Left ventricle myocardium inferior (tissue), 1 donor: ENCODE data around the gene CYP1A2. TPM values are rescaled to one million over a fixed set of nuclear protein-coding genes. Genes with fewer than 3 reads are reported as not detected.

ENCODE experiments used
- DNase-seq: peaks from one replicate; pipeline ENCODE4 v3.0.0-alpha.2; 2020
- H3K27ac ChIP-seq: fragments of 200-600 bp; replicated peaks from 2 replicates; pipeline ENCODE4 v1.8.0; 2021
- H3K27me3 ChIP-seq: fragments of 200-600 bp; 2 replicates; pipeline ENCODE4 v1.8.0; 2021; ENCODE audit warnings: low read depth
- H3K36me3 ChIP-seq: fragments of 200-600 bp; 2 replicates; pipeline ENCODE4 v1.8.0; 2021
- H3K4me1 ChIP-seq: fragments of 200-600 bp; 2 replicates; pipeline ENCODE4 v1.8.0; 2021
- H3K4me3 ChIP-seq: fragments of 200-600 bp; 2 replicates; pipeline ENCODE4 v1.8.0; 2021; ENCODE audit warnings: mild to moderate bottlenecking, moderate library complexity
- H3K9me3 ChIP-seq: fragments of 200-600 bp; replicated peaks from 2 replicates; pipeline ENCODE4 v1.8.0; 2021
- intact Hi-C: fragments of 100-400 bp; cut with micrococcal nuclease; formaldehyde crosslinking; loops from one replicate; pipeline ENCODE4 v1.11.0; 2022
- long read RNA-seq: library from polyadenylated mRNA; unstranded; transcript quantifications from one replicate; pipeline ENCODE4 v2.0.0, GENCODE V29; 2021
- total RNA-seq: library from RNA; stranded (reverse); fragmentation: NEBNext Ultra II Directional; extraction: Animal tissue kit (Norgen Biotek cat#: 25700); gene quantifications from one replicate; pipeline ENCODE4 v1.2.1, GENCODE V29; 2021
- TF ChIP-seq, protein P1 (sequence below): fragments of 200-600 bp; IDR thresholded peaks from 2 replicates; pipeline ENCODE4 v1.8.0; 2021; ENCODE audit warnings: antibody characterized with exemption, mild to moderate bottlenecking, borderline replicate concordance
- donor health status: DM: no; HTN: yes; CAD: no; lungs with severe emphysema.

Gene CYP1A2, protein sequence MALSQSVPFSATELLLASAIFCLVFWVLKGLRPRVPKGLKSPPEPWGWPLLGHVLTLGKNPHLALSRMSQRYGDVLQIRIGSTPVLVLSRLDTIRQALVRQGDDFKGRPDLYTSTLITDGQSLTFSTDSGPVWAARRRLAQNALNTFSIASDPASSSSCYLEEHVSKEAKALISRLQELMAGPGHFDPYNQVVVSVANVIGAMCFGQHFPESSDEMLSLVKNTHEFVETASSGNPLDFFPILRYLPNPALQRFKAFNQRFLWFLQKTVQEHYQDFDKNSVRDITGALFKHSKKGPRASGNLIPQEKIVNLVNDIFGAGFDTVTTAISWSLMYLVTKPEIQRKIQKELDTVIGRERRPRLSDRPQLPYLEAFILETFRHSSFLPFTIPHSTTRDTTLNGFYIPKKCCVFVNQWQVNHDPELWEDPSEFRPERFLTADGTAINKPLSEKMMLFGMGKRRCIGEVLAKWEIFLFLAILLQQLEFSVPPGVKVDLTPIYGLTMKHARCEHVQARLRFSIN
- total RNA-seq: not detected
- long read RNA-seq: 0 reads

- no peaks in the 10 kb centered on the region for H3K9me3 ChIP-seq
- no peak within 1 kb of the TSS for H3K4me3 ChIP-seq
- DNase-seq: no peak
- H3K4me1 ChIP-seq: no peaks in the 10 kb centered on the region
- TF ChIP-seq, protein P1, sequence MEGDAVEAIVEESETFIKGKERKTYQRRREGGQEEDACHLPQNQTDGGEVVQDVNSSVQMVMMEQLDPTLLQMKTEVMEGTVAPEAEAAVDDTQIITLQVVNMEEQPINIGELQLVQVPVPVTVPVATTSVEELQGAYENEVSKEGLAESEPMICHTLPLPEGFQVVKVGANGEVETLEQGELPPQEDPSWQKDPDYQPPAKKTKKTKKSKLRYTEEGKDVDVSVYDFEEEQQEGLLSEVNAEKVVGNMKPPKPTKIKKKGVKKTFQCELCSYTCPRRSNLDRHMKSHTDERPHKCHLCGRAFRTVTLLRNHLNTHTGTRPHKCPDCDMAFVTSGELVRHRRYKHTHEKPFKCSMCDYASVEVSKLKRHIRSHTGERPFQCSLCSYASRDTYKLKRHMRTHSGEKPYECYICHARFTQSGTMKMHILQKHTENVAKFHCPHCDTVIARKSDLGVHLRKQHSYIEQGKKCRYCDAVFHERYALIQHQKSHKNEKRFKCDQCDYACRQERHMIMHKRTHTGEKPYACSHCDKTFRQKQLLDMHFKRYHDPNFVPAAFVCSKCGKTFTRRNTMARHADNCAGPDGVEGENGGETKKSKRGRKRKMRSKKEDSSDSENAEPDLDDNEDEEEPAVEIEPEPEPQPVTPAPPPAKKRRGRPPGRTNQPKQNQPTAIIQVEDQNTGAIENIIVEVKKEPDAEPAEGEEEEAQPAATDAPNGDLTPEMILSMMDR: no peak
- intact Hi-C loops: no loop called here
- H3K27ac ChIP-seq: no peak within 1 kb of the TSS
- no peaks in the 10 kb centered on the region for H3K27me3 ChIP-seq
- no peaks in the 10 kb centered on the region for H3K36me3 ChIP-seq
These were observed at the start of gene CYP1A2 for GRCh38 chr15:74748322-74748946. Gene CYP1A2, plus strand, starts transcription at chr15:74748845. Its CDS starts 894 bp downstream, at chr15:74749739.

- Histone ChIP-seq H3K27me3 (no peaks in the 10 kb centered on the region), H3K36me3 (no peaks in the 10 kb centered on the region), H3K9me3 (no peaks in the 10 kb centered on the region), H3K4me3 (no peak overlapping the region), H3K27ac (no peak overlapping the region), H3K4me1 (no peaks in the 10 kb centered on the region)
- no peak for DNase-seq
- TF ChIP-seq, protein P1: no peak
- intact Hi-C loops: no loop called here
These were observed 39.6 kb upstream of the CYP1A2 start for GRCh38 chr15:74709011-74709410.

DNA sequence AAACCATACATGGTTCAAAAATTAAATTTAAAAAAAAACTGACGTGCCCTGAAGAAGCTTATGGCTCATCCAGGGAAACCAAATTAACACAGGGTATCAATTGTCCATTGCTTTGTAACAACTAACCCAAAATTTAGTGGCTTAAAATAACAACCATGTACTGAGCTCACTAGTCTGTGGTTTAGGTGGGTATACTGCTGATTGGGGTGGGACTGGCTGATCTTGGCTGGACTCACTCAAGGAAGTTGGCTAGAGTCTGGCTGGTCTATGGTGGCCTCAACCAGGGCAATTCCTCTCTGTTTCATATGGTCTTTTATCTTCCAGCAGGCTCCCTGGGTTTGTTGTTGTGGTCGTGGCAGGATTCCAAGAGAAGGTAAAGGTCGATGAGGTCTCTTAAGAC lies 38.8 kb upstream of the CYP1A2 start:
- intact Hi-C loops: no loop called here
- Histone ChIP-seq H3K36me3 (no peaks in the 10 kb centered on the region), H3K4me1 (no peaks in the 10 kb centered on the region), H3K4me3 (no peak overlapping the region), H3K27ac (no peak overlapping the region), H3K9me3 (no peaks in the 10 kb centered on the region), H3K27me3 (no peaks in the 10 kb centered on the region)
- DNase-seq: no peak
- TF ChIP-seq, protein P1: no peak

DNA sequence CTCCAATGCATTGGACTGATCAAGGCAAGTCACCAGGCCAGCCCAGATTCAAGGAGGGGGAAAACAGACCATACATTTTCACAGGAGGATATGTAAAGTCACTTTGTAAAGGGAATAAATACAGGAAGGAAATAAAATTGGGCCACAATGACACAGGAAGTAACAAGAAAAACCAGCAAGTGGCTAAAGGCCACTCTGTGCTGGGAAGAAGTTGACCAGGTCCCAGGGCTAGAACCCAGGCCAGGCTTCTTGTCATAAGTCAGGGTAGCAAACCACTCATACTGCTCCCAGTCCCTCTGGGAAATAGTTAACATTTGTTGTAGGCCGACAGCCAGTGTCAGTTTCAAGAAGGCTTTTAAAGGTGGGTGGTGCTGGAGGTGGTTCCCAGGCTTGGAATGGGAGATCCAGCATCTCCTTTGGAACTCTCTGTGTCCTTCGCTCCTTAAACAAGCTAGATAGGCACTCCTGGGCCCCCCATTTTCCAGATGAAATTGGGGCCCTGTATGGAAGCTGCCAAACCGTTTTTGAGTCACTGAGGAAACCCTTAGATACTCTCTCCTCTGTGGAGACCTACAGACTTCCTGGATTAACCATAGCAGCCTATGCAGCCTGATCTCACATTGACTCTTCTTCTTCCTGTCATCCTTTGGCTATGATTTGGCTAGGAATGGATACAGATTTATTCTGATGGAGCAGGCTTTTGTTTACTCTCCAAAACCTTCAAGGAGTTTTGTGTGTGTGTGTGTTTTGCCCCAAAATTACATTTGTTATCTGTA lies 38.1 kb upstream of the CYP1A2 start:
- Histone ChIP-seq H3K27me3 (no peaks in the 10 kb centered on the region), H3K36me3 (no peaks in the 10 kb centered on the region), H3K9me3 (no peaks in the 10 kb centered on the region), H3K4me3 (no peak overlapping the region), H3K27ac (no peak overlapping the region), H3K4me1 (no peaks in the 10 kb centered on the region)
- no peak for DNase-seq
- TF ChIP-seq, protein P1: no peak
- intact Hi-C loops: no loop called here

DNA sequence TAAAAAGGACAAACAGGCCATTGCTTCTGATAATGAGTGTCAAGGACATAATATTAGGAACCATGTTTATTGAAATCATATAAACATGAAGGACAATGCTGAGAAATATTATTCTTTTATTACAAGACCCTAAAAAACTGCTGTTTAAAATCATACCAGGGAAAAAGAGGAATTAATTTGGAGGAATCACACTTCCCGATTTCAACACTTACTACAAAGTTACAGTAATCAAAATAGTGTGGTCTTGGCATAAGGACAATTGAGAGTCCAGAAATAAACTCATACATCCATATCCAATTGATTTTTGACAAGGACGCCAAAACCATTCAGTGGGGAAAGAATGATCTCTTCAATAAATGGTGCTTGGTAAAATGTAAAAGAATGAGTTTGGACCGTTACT lies 36.3 kb upstream of the CYP1A2 start:
- Histone ChIP-seq H3K9me3 (no peaks in the 10 kb centered on the region), H3K27ac (no peak overlapping the region), H3K4me1 (no peaks in the 10 kb centered on the region), H3K36me3 (no peaks in the 10 kb centered on the region), H3K4me3 (no peak overlapping the region), H3K27me3 (no peaks in the 10 kb centered on the region)
- DNase-seq: no peak
- intact Hi-C loops: no loop called here
- TF ChIP-seq, protein P1: no peak
